Measurements from ENCODE around the gene ACSF2.
A peak's percentile ranks its signal among the peaks of the same experiment; 100 is the strongest.

ACSF2 gene, protein sequence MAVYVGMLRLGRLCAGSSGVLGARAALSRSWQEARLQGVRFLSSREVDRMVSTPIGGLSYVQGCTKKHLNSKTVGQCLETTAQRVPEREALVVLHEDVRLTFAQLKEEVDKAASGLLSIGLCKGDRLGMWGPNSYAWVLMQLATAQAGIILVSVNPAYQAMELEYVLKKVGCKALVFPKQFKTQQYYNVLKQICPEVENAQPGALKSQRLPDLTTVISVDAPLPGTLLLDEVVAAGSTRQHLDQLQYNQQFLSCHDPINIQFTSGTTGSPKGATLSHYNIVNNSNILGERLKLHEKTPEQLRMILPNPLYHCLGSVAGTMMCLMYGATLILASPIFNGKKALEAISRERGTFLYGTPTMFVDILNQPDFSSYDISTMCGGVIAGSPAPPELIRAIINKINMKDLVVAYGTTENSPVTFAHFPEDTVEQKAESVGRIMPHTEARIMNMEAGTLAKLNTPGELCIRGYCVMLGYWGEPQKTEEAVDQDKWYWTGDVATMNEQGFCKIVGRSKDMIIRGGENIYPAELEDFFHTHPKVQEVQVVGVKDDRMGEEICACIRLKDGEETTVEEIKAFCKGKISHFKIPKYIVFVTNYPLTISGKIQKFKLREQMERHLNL

DNA sequence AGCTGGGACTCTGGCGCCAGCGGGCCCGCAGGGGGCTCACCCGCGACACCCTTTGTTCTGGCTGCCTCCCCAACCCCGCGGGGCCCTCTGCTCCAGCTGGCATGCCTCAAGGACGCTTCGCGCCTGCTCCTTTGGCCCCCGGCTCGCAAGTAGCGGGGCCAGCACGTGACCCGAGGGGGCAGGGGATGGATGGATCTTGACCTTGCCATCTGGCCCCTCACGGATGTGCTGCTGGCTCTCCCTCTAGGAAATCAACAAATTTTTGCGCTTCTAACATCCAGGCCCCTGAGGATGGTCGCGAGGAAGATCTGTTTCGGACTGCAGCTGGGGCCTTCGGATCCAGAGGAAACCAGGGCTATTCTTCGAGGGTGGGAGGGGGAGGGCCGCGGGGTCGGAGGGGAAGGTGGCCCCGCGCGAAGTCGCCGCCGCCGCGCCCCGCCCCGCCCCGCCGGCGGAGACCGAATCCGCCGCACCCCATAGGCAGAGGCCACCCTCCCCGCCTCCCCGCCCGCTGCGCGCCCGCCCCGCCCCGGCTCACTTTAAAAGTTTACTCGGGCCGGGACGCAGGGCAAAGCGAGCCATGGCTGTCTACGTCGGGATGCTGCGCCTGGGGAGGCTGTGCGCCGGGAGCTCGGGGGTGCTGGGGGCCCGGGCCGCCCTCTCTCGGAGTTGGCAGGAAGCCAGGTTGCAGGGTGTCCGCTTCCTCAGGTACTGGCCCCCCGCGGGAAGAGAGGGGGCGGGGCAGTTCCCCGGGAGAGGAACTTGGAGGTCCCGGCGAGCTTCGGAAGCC lies at the start of gene ACSF2:
Gene ACSF2 (plus strand): TSS at position 537 of the 790 bp plus-strand sequence. CDS start 44 bp downstream, at position 581.
- Histone ChIP-seq H3K27ac (peak within 1 kb of the TSS; percentile 60), H3K27me3 (no peaks in the 10 kb centered on the region), H3K9me3 (no peaks in the 10 kb centered on the region), H3K4me1 (ENCODE audit: control insufficient read depth in 1 of 2, insufficient read depth in 1 of 2, low read depth in 1 of 2, low read length in 1 of 2) (peaks cover 18 to 27% of the 10 kb centered on the region in 2 experiments), H3K4me3 (ENCODE audit: low read depth in 1 of 2, low read length in 1 of 2) (peak within 1 kb of the TSS; percentile 58 to 83), H3K36me3 (no peaks in the 10 kb centered on the region)
- TF ChIP-seq CTCF (IDR thresholded peaks at IDR 0.05): no peak

DNA sequence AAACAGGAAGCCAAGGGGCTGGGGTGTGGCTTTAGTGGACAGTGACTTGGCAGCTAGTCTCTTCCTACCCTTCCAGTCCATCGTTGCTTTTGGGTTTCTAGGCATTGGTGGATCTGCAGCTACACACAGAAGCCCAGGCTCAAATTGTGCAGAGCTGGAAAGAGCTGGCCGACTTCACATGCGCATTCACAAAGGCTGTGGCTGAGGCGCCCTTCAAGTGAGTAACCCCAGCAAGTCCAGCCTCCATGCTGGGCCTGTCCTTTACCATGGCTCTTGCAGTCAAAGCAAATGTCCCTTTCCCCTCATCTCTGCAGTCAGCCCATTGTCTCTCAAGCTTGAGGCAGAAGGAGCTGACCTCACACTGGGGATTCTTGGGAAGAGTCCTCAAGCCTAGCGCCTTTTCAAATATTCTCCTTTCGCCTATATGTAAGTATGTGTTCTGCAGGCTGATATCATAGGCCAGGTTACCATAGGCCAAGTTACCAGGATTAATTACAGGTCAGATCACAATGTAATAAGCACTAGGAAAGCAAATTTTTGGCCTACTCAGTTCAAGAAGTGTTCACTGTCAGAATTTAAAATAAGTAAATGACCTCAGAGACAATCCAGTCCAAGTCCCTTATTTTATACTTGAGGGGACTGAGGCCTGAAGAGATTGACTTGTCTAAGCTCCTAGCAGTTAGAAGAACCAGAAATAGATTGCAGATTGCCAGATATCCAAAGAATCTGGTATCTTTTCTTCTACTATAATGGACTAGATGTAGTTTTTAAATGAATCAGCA lies 46.5 kb upstream of the ACSF2 start:
- Histone ChIP-seq H3K4me3 (ENCODE audit: low read depth in 1 of 2, low read length in 1 of 2) (no peak overlapping the region), H3K9me3 (no peaks in the 10 kb centered on the region), H3K4me1 (ENCODE audit: control insufficient read depth in 1 of 2, insufficient read depth in 1 of 2, low read depth in 1 of 2, low read length in 1 of 2) (no peaks in the 10 kb centered on the region), H3K36me3 (peaks cover 59% of the 10 kb centered on the region), H3K27me3 (no peaks in the 10 kb centered on the region), H3K27ac (no peak overlapping the region)
- TF ChIP-seq CTCF (IDR thresholded peaks at IDR 0.05): no peak

DNA sequence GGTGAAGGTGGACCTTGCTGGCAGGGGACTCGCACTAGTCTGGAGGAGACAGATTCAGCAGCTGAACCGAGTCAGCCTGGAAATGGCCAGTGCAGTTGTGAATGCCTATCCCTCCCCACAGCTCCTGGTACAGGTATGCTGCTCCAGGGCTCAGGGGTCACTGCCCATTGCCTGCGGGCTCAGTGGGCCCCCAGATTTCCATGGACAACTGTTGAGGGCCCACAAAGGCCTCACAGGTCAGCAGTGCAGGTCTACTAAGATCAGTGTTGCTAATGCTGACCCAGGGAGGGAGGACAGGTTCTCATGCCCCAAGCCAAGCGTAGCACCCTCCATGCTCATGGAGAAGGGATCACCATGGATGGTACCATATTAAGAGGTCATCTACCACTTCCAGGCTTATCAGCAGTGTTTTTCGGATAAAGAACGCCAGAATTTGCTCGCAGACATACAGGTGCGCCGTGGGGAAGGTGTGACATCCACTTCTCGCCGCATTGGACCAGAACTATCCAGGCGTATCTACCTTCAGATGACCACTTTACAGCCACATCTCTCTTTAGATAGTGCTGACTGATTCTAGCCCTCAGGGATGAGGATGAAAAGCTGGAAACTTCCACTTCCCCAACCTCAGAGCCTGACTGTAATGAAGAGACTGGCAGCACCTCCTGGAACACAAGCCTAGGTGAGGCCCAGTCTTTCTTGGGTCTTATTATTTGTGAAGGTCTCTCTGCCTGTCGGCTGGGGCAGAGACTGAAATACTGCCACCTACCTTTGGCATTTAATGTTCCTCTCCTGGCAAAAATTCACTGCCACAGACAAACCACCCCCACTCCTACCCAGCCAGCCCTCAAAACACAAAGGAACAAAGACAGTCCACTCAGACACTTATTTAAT lies 45.4 kb upstream of the ACSF2 start:
- no peaks in the 10 kb centered on the region for H3K9me3 ChIP-seq
- H3K27ac ChIP-seq: no peak overlapping the region
- H3K4me1 ChIP-seq (ENCODE audit: control insufficient read depth in 1 of 2, insufficient read depth in 1 of 2, low read depth in 1 of 2, low read length in 1 of 2): no peaks in the 10 kb centered on the region
- no peak overlapping the region for H3K4me3 ChIP-seq (ENCODE audit: low read depth in 1 of 2, low read length in 1 of 2)
- peaks cover 70% of the 10 kb centered on the region for H3K36me3 ChIP-seq
- no peaks in the 10 kb centered on the region for H3K27me3 ChIP-seq
- TF ChIP-seq CTCF (IDR thresholded peaks at IDR 0.05): no peak

GRCh38 chr17:50381260-50381815 lies 44.7 kb upstream of the ACSF2 start:
- Histone ChIP-seq H3K36me3 (peaks cover 77% of the 10 kb centered on the region), H3K4me3 (ENCODE audit: low read depth in 1 of 2, low read length in 1 of 2) (no peak overlapping the region), H3K27ac (no peak overlapping the region), H3K4me1 (ENCODE audit: control insufficient read depth in 1 of 2, insufficient read depth in 1 of 2, low read depth in 1 of 2, low read length in 1 of 2) (no peaks in the 10 kb centered on the region), H3K9me3 (no peaks in the 10 kb centered on the region), H3K27me3 (no peaks in the 10 kb centered on the region)
- no peak for TF ChIP-seq CTCF (IDR thresholded peaks at IDR 0.05)
